HS-5 (cell line): ENCODE results near the gene B2M.
"Not testable (repeated sequence)": the region's sequence is repeated elsewhere in the genome, so short reads cannot be mapped to it uniquely, and the experiment has no call there.

Experiments
- DNase-seq: peaks from one replicate; pipeline ENCODE4 v3.0.0-alpha.2; 2012; ENCODE audit warnings: low read depth

Gene B2M

GRCh38 chr15:44698641-44699040 lies 12.7 kb upstream of the B2M start:
- no peak for DNase-seq

GRCh38 chr15:44700676-44701075 lies 10.6 kb upstream of the B2M start:
- not testable (repeated sequence) for DNase-seq

GRCh38 chr15:44705986-44706385 lies 5.3 kb upstream of the B2M start:
- DNase-seq: no peak

GRCh38 chr15:44706401-44706800 lies 4.9 kb upstream of the B2M start:
- no peak for DNase-seq

GRCh38 chr15:44706946-44707636 lies 4.2 kb upstream of the B2M start:
- DNase-seq: no peak

GRCh38 chr15:44710236-44711095 lies 851 bp upstream of the B2M start:
- DNase-seq: no peak

- no peak for DNase-seq
Measured at GRCh38 chr15:44711743-44712345, 527 bp downstream of the B2M start.

GRCh38 chr15:44712346-44713005 lies 1.2 kb downstream of the B2M start:
- no peak for DNase-seq

- no peak for DNase-seq
Measured at GRCh38 chr15:44713006-44713966, 2.0 kb downstream of the B2M start.

GRCh38 chr15:44715142-44715796 lies 4.0 kb downstream of the B2M start:
- no peak for DNase-seq

- no peak for DNase-seq
Measured at GRCh38 chr15:44715797-44716334, 4.5 kb downstream of the B2M start.

GRCh38 chr15:44716983-44717602 lies 5.8 kb downstream of the B2M start:
- DNase-seq: no peak

GRCh38 chr15:44718180-44718926 lies 7.0 kb downstream of the B2M start:
- no peak for DNase-seq

GRCh38 chr15:44718927-44719292 lies 7.6 kb downstream of the B2M start:
- no peak for DNase-seq

- DNase-seq: no peak
Measured at GRCh38 chr15:44719293-44719999, 8.1 kb downstream of the B2M start.

GRCh38 chr15:44720000-44720435 lies 8.7 kb downstream of the B2M start:
- not testable (repeated sequence) for DNase-seq

GRCh38 chr15:44720460-44721176 lies 9.3 kb downstream of the B2M start:
- no peak for DNase-seq

- DNase-seq: no peak
Measured at GRCh38 chr15:44722011-44722410, 10.7 kb downstream of the B2M start.
